Nephron progenitor cell (in vitro differentiated cells): ENCODE measurements around the gene RNH1.
"Not testable (repeated sequence)": the region's sequence is repeated elsewhere in the genome, so short reads cannot be mapped to it uniquely, and the experiment has no call there.

Source experiments
- DNase-seq: peaks from one replicate; pipeline ENCODE4 v3.0.0; 2021
- H3K27ac Mint-ChIP-seq: 2 replicates; pipeline ENCODE4 v1.8.0; 2021; ENCODE audit warnings: mild to moderate bottlenecking, moderate library complexity, mixed read lengths
- H3K27me3 Mint-ChIP-seq: 2 replicates; pipeline ENCODE4 v1.8.0; 2021; ENCODE audit warnings: mild to moderate bottlenecking, low read depth, mixed read lengths; ENCODE audit not compliant: poor library complexity
- H3K36me3 Mint-ChIP-seq: 2 replicates; pipeline ENCODE4 v1.8.0; 2021; ENCODE audit warnings: low read depth, mixed read lengths
- H3K4me1 Mint-ChIP-seq: 2 replicates; pipeline ENCODE4 v1.8.0; 2021; ENCODE audit warnings: mixed read lengths
- H3K4me3 Mint-ChIP-seq: 2 replicates; pipeline ENCODE4 v1.8.0; 2021; ENCODE audit warnings: mild to moderate bottlenecking, moderate library complexity, mixed read lengths
- H3K9me3 Mint-ChIP-seq: 2 replicates; pipeline ENCODE4 v1.8.0; 2021; ENCODE audit warnings: mild to moderate bottlenecking, moderate library complexity, mixed read lengths
- TF ChIP-seq, protein P1 (sequence below): fragments of 200-600 bp; sonication (generic); IDR thresholded peaks from 2 replicates; pipeline ENCODE4 v1.5.0; 2021; ENCODE audit warnings: antibody characterized with exemption

Gene RNH1

DNA sequence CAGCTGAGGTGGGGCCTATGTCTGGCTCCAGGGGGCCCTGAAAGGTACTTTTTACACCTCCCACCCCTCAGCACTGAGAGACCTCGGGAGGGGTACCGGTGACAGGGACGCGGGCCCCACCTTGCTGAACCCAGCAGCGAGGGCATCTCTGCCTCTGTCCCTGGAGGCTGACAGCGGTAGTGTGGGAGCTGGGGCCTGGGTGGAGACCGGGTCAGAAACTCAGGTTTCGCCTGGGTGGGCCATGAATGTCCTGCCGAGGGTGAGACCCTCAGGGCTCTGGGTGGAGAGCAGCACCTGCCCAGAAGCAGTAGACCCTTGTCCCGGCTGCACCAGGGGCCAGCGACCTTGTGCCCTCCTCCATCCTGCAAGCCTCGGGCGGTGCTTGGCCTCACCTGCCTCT lies 34.8 kb downstream of the RNH1 start:
- H3K9me3 Mint-ChIP-seq = no peaks in the 10 kb centered on the region

DNA sequence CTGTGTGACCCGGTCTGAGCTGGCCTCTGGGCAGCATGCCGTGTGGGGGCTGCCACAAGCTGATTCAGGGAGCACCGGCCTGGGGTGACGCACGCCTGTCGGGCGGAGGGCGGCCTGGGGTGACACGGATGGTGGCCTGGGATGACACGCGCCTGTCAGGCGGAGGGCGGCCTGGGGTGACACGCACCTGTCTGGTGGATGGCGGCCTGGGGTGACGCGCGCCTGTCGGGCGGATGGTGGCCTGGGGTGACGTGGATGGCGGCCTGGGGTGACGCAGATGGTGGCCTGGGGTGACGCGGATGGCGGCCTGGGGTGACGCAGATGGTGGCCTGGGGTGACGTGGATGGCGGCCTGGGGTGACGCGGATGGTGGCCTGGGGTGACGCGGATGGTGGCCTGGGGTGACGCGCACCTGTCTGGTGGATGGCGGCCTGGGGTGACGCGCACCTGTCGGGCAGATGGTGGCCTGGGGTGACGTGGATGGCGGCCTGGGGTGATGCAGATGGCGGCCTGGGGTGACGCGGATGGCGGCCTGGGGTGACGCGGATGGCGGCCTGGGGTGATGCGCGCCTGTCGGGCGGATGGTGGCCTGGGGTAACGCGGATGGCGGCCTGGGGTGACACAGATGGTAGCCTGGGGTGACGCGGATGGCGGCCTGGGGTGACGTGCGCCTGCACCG lies 35.4 kb downstream of the RNH1 start:
- no peak overlapping the region for H3K4me3 Mint-ChIP-seq
- H3K27me3 Mint-ChIP-seq = no peaks in the 10 kb centered on the region
- H3K27ac Mint-ChIP-seq = no peak overlapping the region
- peaks cover 64% of the 10 kb centered on the region for H3K4me1 Mint-ChIP-seq
- no peaks in the 10 kb centered on the region for H3K9me3 Mint-ChIP-seq
- TF ChIP-seq, protein P1, sequence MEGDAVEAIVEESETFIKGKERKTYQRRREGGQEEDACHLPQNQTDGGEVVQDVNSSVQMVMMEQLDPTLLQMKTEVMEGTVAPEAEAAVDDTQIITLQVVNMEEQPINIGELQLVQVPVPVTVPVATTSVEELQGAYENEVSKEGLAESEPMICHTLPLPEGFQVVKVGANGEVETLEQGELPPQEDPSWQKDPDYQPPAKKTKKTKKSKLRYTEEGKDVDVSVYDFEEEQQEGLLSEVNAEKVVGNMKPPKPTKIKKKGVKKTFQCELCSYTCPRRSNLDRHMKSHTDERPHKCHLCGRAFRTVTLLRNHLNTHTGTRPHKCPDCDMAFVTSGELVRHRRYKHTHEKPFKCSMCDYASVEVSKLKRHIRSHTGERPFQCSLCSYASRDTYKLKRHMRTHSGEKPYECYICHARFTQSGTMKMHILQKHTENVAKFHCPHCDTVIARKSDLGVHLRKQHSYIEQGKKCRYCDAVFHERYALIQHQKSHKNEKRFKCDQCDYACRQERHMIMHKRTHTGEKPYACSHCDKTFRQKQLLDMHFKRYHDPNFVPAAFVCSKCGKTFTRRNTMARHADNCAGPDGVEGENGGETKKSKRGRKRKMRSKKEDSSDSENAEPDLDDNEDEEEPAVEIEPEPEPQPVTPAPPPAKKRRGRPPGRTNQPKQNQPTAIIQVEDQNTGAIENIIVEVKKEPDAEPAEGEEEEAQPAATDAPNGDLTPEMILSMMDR = no peak
- peaks cover 13% of the 10 kb centered on the region for H3K36me3 Mint-ChIP-seq
- DNase-seq = no peak

More for the DNA sequence above, 34.8 kb downstream of the RNH1 start:
- Mint-ChIP-seq H3K36me3 (peaks cover 10% of the 10 kb centered on the region), H3K4me1 (peaks cover 71% of the 10 kb centered on the region), H3K4me3 (no peak overlapping the region), H3K27me3 (no peaks in the 10 kb centered on the region), H3K27ac (no peak overlapping the region)
- DNase-seq = no peak
- TF ChIP-seq, protein P1 = no peak

DNA sequence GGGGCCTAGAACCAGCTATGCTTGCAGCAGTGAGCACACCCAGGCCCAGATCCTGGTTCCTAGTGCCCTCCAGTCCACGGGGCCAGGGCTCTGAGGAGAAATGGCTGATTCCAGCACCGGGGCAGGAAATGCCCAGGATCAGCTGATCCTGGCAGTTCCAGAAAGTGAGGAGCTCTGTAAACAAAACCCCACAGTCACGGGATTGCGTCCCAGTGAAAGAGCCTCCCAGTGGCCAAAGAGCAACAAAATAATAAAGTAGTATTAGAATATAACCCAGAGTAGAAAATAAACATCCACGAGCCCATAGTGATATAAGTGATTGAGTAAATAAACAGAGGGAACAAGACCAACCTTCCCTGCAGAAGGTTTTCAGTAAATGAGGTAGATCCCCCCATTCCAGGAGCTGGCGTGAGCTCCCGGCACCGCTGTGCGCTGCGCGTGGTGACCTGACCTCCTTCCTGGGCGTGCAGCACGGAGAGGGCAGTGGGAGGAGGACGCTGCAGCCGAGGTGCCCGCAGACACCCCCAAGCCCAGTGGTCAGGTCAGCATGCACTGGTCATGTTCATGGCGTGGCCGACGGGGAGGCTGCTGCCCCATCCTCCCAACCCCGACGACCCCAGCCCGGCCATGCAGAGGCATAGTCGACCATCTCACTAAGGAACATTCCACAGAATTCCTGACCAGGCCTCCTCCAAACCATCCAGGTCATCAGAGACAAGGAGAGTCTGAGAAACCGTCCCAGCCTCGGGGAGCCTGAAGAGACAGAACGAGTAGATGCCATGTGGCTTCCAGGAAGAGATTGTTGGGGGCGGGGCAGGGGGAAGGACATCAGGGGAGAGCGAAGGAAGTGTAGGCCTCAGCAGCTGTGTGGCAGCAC lies 37.1 kb downstream of the RNH1 start:
- peak overlapping the region; percentile 9 for H3K4me3 Mint-ChIP-seq
- H3K9me3 Mint-ChIP-seq = no peaks in the 10 kb centered on the region
- peaks cover 25% of the 10 kb centered on the region for H3K36me3 Mint-ChIP-seq
- no peaks in the 10 kb centered on the region for H3K27me3 Mint-ChIP-seq
- DNase-seq = no peak
- H3K27ac Mint-ChIP-seq = peak overlapping the region; percentile 53
- peaks cover 57% of the 10 kb centered on the region for H3K4me1 Mint-ChIP-seq
- TF ChIP-seq, protein P1 = no peak

DNA sequence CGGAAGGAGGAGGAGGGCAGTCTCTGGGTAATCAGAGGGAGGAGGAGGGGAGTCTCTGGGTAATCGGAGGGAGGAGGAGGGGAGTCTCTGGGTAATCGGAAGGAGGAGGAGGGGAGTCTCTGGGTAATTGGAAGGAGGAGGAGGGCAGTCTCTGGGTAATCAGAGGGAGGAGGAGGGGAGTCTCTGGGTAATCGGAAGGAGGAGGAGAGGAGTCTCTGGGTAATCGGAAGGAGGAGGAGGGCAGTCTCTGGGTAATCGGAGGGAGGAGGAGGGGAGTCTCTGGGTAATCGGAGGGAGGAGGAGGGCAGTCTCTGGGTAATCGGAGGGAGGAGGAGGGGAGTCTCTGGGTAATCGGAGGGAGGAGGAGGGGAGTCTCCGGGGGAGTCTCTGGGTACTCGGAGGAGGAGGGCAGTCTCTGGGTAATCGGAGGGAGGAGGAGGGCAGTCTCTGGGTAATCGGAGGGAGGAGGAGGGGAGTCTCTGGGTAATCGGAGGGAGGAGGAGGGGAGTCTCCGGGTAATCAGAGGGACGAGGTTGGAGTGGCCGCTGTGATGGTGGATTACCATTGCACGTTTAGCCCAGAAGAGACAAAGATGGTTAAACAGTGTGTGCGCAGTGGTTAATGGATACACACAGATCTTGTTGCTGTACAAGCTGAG lies 37.9 kb downstream of the RNH1 start:
- H3K9me3 Mint-ChIP-seq, DNase-seq, H3K27me3 Mint-ChIP-seq: not testable (repeated sequence)
- H3K27ac Mint-ChIP-seq = peak overlapping the region; percentile 53
- H3K36me3 Mint-ChIP-seq = peaks cover 29% of the 10 kb centered on the region
- H3K4me1 Mint-ChIP-seq = peaks cover 56% of the 10 kb centered on the region
- peak overlapping the region; percentile 9 for H3K4me3 Mint-ChIP-seq

DNA sequence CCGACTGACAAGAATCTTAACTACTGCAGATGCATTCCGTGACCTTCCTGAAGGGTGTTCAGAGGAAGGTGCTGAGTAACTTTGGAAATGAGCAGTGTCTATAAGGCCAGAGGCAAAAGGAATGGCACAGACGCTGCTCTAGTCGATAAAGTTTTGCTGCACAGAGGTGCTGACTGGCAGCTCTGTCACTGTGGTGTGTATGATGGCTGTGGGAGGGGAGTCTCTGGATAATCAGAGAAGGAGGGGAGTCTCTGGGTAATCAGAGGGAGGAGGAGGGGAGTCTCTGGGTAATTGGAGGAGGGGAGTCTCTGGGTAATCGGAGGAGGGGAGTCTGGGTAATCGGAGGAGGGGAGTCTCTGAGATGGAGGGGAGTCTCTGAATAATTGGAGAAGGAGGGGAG lies 38.5 kb downstream of the RNH1 start:
- TF ChIP-seq, protein P1 = no peak
- Mint-ChIP-seq H3K36me3 (peaks cover 29% of the 10 kb centered on the region), H3K27ac (peak overlapping the region; percentile 95), H3K4me3 (peak overlapping the region; percentile 33), H3K27me3 (no peaks in the 10 kb centered on the region), H3K4me1 (peaks cover 51% of the 10 kb centered on the region), H3K9me3 (no peaks in the 10 kb centered on the region)
- DNase-seq = no peak

DNA sequence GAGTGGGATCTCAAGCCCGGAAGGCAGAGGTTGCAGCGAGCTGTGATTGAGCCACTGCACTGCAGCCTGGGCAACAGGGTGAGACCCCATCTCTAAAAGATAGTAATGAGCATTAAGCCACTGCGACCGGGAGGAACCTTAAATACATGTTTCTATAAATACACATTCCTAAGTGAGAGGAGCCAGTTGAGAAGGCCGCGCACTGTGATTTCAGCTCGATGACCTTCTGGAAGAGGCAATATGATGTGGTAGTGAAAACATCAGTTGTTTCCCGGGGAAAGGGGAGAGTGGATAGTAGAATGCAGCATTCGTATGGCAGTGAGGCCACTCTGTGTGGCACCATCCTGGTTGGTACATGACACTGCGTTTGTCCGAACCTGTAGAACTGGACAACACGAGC lies 39.0 kb downstream of the RNH1 start:
- Mint-ChIP-seq H3K36me3 (peaks cover 29% of the 10 kb centered on the region), H3K27ac (peak overlapping the region; percentile 95), H3K9me3 (no peaks in the 10 kb centered on the region), H3K27me3 (no peaks in the 10 kb centered on the region), H3K4me3 (no peak overlapping the region), H3K4me1 (peaks cover 46% of the 10 kb centered on the region)
- TF ChIP-seq, protein P1 = no peak
- no peak for DNase-seq
